Activated CD4-positive, alpha-beta T cell treated with anti-CD3 and anti-CD28 coated beads, Interleukin-2, amount 50 U/mL, for 24 hours (primary cell): ENCODE measurements around the gene KLF16.

ENCODE experiments used
- DNase-seq, 2 donors: peaks; one replicate each; pipeline ENCODE4 v3.0.0-alpha.2; 2020; ENCODE audit warnings: low read depth in 1 of 2, low spot score in 1 of 2

KLF16 gene

DNA sequence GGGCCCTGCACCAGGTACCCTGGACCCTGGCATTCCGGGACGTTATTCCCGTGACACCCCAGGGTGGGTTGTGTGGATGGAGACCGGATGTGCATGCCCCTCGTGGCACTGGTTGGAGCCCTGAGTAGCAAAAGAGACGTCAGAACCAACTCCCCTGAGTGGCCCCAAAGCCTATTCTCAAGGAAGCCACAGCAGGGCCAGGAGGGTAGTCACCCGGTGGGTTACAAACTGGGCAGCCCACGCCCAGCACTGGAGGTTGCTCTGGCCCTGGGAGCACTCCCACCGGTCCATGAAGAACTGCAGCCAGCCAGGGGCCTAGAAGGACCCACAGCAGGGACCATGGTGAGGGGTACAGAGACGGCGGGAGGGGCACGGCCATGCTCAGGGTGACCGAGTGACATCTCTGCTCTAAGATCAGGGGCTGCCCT is 7.5 kb downstream of the KLF16 start:
- no peak for DNase-seq

DNA sequence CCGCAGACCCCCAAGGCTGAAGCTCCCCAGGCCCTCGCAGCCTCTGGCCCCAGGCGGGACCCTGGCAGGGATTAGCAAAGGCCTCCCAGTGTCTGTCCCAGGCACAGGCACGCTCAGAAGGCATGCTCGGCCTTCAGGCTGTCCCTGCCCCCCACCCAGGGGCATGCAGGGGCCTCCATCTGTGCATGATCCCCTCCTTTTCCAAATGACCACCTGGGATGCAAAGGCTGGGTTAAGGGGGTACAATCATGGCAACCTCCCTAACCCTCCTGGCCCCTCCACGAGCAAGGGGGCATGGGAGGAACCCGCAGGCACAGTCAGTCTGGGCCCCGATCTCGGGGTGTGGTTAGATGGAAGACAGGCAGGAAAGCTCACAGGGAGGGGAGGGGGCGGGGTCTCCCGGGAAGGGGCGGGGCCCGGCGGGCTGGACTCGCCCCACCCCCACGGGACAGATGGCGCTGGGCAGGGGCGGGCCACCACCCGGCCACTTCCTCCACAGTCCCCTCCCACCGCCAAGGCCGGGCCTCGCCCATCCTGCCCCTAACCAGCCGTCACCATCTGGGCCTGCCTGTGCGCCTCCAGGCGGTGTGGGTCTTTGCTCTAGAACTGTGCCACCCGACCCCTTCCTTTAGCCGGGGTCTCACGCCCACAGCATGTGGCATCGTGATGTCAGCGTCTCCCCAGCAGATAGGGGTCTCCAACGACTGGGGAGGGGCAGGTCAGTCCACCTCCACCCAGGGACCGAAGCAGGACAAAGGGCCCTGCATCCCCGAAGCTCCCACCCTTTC is 8.1 kb downstream of the KLF16 start:
- no peak for DNase-seq

DNA sequence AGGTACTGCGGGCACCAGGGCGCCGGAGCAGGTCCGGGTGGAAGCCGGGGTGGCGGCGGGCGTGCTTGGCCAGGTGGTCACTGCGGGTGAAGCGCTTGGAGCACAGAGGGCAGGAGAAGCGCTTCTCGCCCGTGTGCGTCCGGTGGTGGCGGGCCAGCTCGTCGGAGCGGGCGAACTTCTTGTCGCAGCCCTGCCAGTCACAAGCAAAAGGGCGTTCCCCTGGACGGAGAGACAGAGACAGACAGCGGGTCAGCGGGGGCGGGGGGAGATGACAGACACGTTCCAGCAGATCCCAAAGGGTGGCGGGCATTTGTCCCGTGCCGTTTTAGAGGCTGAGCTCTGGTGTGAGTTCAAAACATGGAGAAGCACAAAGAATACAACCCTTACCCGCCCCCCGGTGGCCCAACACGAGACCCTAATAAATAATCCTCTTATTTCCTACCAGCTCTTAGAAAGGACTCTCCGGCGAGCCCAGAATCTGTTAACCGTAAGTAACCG is 8.8 kb downstream of the KLF16 start:
- no peak for DNase-seq

DNA sequence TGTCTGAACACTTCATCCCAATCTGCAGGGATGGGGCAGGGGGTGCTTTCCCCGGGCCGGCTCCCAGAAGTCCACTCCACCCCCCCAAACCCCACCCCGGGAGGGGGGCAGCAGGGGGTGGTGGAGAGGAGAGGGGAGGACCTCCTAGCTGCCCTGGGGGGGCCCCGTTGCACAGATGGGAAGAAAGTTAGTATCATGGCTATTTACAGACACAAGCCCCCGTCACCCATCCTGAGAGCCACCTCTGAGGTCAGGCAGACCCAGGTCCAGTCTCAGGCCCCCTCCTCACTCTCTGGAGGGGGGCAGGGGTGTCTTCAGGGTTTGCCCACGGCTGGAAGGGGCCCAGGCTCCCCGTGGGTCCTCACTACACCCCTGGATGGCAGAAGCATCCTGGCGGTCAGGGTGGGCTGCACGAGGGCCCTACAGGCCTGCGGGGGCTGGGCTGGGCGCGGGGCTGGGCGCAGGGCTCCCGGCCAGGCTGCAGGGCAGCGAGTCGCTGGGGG is 9.3 kb downstream of the KLF16 start:
- DNase-seq, result no peak

DNA sequence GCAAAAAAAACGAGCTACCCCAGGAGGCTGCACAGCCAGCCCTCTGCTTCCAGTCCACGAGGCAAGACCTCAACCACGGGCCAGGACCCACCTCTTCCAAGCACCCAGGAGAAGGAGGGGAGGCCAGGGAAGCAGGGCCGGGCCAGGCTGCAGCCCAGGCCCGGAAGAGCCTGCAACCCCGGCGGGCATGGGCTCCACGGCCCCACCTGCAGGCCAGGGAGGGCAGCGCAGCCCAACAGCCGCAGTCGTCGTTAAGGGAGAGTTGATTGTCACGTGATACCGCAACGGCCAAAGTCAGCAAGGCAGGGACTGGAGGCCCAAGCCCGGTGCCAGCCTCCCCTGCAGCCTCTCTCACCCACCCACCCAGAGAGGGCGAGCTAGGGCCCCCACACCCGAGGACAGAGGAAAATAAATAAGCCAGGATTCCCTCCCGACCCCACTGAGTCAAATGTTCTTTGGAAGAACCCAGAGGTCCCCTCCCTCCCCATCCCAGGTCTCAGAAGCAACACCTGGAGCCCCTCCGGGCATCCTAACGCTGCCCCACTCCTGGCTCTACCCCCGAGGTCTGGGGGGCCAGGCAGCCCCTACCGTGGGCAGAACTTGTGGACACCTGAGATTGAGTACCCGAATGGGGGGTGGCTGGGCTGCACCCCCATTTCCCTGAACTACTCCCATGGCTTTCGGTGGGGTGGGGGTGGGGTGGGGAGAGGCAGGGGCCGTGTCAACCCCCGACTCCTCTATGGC is 9.9 kb downstream of the KLF16 start:
- DNase-seq, result peak; percentile 62 to 72

DNA sequence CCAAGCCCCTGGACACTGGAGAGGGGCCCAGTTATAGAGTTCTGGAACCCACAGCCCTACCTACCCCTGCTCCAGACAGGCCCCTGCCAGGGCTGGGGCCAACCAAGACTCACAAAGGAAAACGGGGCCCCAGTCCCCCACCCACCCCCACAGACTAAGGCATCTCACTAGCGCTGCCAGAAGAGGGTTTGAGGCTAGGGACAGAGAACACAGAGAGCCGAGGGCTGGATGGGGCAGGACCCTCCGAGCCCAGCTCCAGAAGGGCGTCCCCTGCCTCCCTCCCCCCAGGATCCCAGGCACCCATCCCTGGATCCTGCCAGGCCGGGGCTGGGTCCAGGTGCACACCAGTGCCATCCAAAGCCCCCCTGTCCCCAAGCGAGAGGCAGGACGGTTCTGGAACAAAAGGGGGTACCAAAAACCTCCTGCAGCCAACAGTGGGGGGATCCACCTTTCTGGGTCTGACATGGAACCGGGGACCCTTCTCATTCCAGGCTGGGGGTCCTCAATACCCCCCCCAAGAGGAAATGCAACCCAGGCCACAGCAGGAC is 10.7 kb downstream of the KLF16 start:
- no peak for DNase-seq

DNA sequence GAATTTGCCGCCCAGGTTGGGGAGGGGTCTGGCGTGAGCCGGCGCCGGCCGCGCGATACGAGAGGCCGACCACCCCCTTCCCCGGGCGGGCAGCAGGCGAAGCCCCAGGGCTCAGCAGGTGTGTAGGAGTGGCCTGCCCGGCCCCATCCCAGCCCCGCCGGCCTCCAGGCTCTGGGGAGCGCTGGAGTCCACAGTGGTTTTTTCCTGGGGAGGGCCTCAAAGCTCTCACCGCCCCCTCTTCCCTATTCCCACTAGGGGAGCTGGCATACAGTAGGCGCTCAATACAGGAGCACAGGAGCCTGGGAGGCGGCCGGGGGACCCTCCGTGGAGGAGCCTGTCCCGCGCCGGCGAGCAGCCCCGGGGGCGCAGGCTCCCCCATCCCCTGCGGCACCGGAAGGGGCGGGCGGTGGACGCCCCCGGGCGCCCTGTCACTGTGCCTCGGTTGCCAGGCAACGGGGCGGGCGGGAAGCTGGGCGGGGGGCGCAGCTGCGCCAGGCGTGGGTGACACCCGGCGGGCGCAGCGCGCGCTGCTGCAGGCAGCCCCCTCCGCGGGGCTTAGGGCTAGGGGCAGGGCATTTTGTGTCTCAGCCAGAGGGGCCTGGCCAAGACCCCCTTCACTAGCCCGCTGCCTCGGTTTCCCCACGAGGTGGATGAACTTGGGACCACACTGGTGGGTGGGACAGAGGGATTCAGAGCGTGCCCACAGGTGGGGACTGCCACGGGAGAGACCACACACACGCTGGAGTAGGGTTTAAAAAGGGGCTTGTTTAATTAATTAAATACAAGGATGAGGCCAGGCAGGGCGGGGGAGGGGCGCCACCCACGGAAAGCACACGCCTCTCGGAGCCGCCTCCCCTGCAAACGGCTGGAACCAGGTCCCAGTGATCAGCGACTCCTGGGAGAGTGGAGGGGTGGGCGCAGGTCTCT is 11.5 kb downstream of the KLF16 start:
- DNase-seq, result no peak

DNA sequence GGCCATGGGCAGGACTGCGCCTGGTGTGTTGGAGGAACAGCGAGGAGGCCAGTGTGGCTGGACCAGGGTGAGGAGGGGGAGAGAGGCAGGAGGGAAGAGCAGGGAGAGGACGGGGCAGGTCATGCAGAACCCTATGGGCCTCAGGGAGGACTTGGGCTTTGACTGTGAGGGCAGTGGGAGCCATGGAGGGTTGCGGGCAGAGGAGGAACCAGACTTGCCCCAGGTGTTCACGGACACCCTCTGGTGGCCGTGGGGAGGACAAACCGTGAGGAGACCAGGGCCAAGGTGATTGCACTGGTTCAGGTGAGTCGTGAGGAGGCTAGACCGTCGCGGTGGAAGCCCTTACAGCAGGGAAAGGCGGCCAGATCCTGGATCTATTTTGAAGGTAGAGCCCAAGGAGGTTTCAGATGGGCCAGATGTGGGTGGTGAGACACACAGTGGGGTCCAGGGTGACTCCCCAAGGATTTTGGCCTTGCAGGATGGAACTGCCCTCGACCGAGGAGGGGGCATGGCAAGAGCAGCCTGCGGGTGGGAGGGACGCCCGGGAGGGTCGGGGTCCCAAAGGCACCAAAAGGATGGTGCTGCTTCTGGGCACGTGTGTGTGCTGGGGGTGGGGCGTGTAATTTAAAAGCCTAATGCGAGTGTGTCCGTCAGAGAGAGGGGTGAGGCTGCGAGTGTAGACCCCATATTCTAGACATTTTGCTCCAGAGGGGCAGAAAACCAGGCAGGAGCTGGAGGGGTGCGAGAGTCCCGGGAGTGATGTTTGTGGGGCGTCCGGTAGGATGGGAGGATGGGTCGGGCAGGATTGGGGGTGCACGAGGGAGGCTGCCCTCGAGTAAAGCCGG is 12.3 kb downstream of the KLF16 start:
- DNase-seq, result no peak

DNA sequence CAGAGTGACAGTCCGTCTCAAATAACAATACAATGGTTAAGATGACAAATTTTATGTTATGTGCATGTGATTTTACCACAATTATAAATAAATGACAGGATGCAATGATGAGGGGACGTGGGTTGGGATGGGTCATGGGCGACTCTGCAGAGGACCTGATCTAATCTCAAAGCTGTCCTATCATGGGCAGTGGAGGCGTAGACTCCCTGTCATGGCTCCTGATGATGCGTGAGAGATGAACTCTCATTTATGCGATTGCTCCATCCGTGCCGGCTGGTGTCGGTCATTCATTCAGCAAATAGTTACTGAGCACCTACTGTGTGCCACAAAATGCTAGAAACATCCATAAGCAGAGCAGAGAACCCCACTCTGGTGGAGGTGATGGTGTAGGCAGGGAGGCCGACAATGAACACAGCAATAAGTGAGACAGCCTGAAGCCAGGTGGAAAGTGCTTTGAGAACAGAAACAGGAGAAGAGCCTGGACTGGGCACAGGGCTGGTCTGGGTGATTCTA is 13.4 kb downstream of the KLF16 start:
- DNase-seq, result no peak

DNA sequence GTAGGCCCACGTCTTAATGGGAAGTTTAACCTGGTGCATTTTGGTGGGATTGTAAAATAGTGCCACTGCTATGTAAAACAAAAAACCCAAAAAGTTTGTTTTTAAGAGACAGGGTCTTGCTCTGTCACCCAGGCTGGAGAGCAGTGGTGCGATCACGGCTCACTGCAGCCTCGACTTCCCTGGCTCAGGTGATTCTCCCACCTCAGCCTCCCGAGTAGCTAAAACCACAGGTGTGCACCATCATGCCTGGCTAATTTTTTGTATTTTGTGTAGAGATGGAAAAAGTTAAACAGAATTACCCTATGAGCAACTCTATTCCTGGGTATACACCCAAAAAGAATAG is 14.3 kb downstream of the KLF16 start:
- no peak for DNase-seq

DNA sequence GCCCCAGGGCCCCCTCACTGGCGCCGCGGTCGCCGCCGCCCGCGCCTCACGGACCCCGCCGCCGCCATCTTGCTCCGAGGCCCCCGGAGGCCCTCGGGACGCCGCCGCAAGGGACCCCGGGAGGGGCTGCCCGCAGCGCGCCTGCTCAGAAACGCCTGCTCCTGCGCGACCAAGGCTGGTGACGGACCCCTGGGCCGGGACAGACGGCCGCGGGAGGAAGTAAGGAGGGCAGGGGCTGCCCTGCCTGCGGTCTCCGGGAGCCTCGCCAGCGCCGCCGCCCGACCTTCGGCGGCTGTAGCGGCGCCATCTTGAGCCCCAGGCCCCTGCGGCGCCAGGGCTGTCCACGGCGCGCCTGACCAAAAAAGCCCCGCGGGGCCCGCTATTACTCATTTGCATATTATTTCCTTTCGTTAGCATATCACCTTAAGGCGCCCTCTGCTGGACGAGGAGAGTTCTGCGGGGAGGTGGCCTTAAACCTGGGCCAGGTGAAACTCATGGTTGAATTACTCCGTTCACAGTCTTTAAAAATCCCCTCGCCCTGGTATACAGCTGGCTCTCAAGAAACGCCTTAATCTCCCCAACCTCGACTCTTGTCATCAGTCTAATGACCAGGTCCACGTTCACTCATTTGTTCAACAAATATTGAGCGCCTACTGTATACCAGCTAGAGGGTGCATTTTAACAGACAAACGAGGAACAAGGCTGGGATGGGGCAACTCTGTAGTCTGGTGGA is 14.8 kb downstream of the KLF16 start, which contains the start of gene REXO1:
TSS of gene REXO1 (minus strand) at position 85 of the 733 bp plus-strand sequence. CDS start 125 bp downstream, outside the sequence.
- DNase-seq, result peak; percentile 95 to 97

DNA sequence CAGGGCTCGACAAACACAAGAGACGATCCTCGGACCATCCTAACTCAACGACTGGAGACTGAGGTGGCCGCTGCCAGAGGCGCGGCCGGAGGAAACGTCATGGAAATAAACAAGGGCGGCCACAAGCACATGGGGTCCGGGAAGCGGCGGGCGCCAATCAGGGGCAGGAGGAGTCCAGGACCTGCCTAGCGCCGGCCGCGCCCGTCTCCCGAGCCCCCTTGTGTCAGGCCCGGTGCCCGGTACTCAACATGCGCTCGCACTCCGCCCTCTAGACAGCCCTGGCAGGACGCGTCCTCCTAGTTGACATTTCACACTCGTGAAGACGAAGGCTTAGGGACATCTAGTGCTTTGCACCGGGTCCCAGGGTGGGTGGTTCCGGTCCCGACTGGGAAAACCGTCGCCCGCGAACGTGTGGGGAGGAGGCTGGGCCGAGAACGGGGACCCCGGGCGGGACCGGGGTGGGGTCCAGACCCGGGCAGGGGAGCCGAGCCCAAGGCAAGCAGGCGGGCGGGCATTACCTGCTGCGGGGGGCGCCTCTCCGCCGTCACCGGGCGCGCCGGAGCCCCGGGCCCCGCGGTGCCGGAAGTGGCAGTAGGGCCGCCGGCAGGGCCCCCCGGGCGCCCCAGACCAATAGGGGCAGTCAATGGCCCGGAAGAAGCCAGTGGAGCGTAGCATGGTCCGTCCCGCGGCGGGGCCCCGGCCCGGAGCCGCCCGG is 15.5 kb downstream of the KLF16 start:
- no peak for DNase-seq

DNA sequence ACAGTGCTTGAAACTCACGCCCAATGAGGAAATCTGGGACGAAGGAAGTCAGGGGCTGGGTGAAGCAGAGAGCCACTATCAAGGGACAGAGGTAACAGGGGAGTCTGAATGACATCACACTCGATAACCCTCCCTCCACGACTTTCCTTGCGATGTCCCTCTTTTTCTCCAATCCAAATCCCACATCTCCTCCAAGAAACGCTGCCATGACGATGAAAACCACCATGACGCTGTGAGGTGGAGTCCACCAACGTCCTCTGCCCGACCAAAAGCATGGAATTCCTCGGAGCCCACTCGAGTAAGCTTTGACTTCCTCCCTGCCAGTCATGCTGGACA is 16.1 kb downstream of the KLF16 start:
- DNase-seq, result no peak

DNA sequence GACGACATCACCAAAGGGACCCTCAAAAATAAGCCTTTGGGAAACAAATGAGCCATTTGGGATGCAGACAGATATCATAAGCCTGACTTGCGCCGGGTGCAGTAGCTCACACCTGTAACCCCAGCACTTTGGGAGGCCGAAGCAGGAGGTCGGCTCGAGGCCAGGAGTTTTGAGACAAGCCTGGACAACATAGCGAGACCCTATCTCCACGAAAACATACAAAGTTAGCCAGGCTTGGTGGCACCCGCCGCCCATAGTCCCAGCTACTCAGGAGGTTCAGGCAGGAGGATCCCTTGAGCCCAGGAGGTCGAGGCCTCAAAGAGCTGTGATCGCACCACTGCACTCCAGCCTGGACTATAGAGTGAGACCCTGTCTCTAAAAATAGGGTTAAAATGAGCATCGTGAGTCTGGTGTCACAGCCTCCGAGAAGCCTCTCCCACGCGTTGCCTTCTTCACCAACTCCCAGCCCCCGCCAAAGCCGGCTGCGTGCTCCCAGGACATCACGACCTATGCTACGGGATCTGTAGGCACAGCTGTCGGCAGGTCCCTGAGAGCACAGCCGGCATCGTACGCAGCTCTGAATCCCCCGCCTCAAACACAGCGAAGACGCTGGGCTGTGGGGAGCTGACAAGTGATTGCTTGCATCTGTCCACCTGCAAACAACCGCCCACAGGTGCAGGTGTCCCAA is 16.7 kb downstream of the KLF16 start:
- DNase-seq, result no peak

DNA sequence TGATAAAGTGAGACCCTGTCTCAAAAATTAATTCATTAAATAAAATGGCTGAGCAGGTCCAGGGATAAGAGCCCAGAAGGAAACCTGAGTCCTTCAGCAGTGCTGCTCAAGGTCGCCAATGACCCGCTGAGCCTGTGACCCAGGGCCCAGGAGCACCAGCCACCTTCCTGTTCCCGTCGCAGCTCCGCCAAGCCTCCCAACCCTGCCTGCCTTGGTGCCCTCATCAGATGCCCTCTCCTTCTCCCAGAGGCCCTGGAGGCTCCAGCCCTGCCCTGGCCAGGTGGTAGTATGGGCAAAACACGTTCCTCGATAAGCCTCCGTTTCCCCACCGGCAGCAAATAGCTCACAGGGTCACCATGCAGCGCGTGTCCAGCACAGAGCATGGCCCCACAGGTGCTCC is 17.7 kb downstream of the KLF16 start:
- DNase-seq, result no peak

DNA sequence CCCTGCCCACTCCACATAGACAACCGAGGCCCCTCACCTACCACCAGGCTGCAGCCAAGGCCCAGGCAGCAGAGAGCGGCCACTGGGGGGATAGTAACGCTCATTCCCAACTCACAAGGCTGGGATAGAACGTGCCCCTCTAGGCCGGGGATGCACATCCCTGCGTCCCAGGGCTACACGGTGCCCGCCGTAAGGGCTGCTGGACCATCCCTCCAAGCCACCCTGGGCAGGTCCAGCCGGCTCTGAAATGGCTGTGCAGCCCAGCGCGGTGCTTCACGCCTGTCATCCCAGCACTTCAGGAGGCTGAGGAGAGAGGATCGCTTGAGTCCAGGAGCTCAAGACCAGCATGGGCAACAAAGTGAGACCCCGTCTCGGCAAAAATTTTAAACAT is 18.3 kb downstream of the KLF16 start:
- no peak for DNase-seq

DNA sequence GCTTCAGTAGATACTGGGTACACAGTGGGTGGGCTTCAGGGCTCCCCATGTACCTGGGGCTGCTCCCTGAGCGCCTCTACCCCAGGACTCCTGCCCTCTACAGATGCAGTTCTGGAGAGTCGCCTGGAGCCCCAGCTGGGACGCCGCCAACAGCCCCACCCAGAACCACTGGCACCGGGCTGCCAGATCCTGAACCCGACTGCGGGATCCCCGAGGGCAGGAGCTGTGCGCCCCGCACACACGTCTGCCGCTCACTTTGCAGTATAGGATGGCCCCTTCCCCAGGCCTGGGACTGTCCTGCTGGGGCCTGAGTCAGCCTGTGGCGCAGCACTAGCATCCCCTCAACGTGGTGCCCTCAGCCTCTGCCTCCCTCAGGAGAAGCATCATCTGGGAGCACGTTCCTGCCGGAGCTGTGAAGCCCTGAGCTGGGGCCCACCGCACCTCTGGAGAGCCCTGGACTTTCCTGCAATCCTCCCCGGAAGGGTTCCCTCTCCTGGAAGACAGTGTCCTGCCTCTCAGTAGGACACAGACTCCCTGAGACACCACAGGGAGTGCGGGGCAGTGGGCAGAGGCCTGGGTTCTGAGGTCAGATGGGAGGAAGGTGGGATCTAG is 18.8 kb downstream of the KLF16 start:
- DNase-seq, result no peak
